Mesendoderm (in vitro differentiated cells): ENCODE data around the gene H6PD.

Source experiments
- DNase-seq: peaks from one replicate; pipeline ENCODE4 v3.0.0; 2013
- H2AK5ac ChIP-seq: 2 replicates; pipeline ENCODE4 v1.6.1; 2013; ENCODE audit warnings: low read length, inconsistent platforms
- H2BK120ac ChIP-seq: 2 replicates; pipeline ENCODE4 v1.6.1; 2013; ENCODE audit warnings: low read depth, mild to moderate bottlenecking, low read length, moderate library complexity, mixed read lengths
- H2BK15ac ChIP-seq: replicated peaks from 2 replicates; pipeline ENCODE4 v1.6.1; 2013; ENCODE audit warnings: low read depth, mild to moderate bottlenecking, moderate library complexity
- H2BK5ac ChIP-seq: 2 replicates; pipeline ENCODE4 v1.6.1; 2013; ENCODE audit warnings: low read length, inconsistent platforms
- H3K18ac ChIP-seq: 2 replicates; pipeline ENCODE4 v1.6.1; 2013; ENCODE audit warnings: mild to moderate bottlenecking, low read length, mixed read lengths
- H3K23ac ChIP-seq: one replicate; pipeline ENCODE4 v1.6.1; 2013; ENCODE audit warnings: low read length
- H3K27ac ChIP-seq: 2 replicates; pipeline ENCODE4 v1.5.1; 2013; ENCODE audit warnings: low read depth, mild to moderate bottlenecking, inconsistent platforms, low read length, moderate library complexity
- H3K27me3 ChIP-seq: 2 replicates; pipeline ENCODE4 v1.6.1; 2013; ENCODE audit warnings: low read length, control low read depth, mild to moderate bottlenecking, inconsistent platforms; ENCODE audit not compliant: insufficient read depth, poor library complexity
- H3K36me3 ChIP-seq: 2 replicates; pipeline ENCODE4 v1.6.1; 2013; ENCODE audit warnings: low read length, inconsistent platforms; ENCODE audit not compliant: control insufficient read depth, insufficient read depth
- H3K4ac ChIP-seq: one replicate; pipeline ENCODE4 v1.6.1; 2013; ENCODE audit warnings: low read depth, mild to moderate bottlenecking, low read length, moderate library complexity
- H3K4me1 ChIP-seq: 2 replicates; pipeline ENCODE4 v1.6.1; 2013; ENCODE audit warnings: low read depth, low read length, inconsistent platforms; ENCODE audit not compliant: control insufficient read depth
- H3K4me2 ChIP-seq: 2 replicates; pipeline ENCODE4 v1.6.1; 2013; ENCODE audit warnings: low read length
- H3K4me3 ChIP-seq: 2 replicates; pipeline ENCODE4 v1.5.1; 2013; ENCODE audit warnings: mild to moderate bottlenecking, low read length
- H3K56ac ChIP-seq: one replicate; pipeline ENCODE4 v1.6.1; 2013; ENCODE audit warnings: low read length
- H3K79me1 ChIP-seq: 2 replicates; pipeline ENCODE4 v1.6.1; 2013; ENCODE audit warnings: low read length, inconsistent platforms
- H3K79me2 ChIP-seq: 2 replicates; pipeline ENCODE4 v1.6.1; 2013; ENCODE audit warnings: mild to moderate bottlenecking, low read length; ENCODE audit not compliant: control insufficient read depth, insufficient read depth
- H3K9ac ChIP-seq: 2 replicates; pipeline ENCODE4 v1.6.1; 2013; ENCODE audit warnings: low read length, inconsistent platforms
- H4K5ac ChIP-seq: one replicate; pipeline ENCODE4 v1.6.1; 2013; ENCODE audit warnings: low read length
- H4K8ac ChIP-seq: one replicate; pipeline ENCODE4 v1.6.1; 2013; ENCODE audit warnings: low read depth, mild to moderate bottlenecking, control low read depth, low read length, moderate library complexity
- WGBS: extraction: QIAGEN DNeasy Blood & Tissue Kit; methylation state at CpG from one replicate; pipeline ENCODE4 v1.1.7; 2013; ENCODE audit warnings: low lambda C conversion rate, missing lambda C conversion rate; ENCODE audit not compliant: insufficient coverage; ENCODE audit errors: extremely low coverage; 5-methylcytosine and 5-hydroxymethylcytosine counted together

The H6PD gene

GRCh38 chr1:9275567-9276034 is 41.0 kb downstream of the H6PD start:
- no peak overlapping the region for H3K27ac ChIP-seq
- no peak overlapping the region for H4K8ac ChIP-seq
- H3K9ac ChIP-seq = no peak overlapping the region
- H2BK120ac ChIP-seq = no peak overlapping the region
- no peak overlapping the region for H2BK15ac ChIP-seq
- no peak overlapping the region for H2AK5ac ChIP-seq
- H3K27me3 ChIP-seq = no peaks in the 10 kb centered on the region
- H2BK5ac ChIP-seq = no peak overlapping the region
- H3K56ac ChIP-seq = no peak overlapping the region
- H3K4me2 ChIP-seq = no peak overlapping the region
- WGBS = no CpG with 5 or more reads among the region's 12 CpGs
- H3K23ac ChIP-seq = peak overlapping the region; percentile 38
- DNase-seq = peak; percentile 70
- no peak overlapping the region for H4K5ac ChIP-seq
- no peaks in the 10 kb centered on the region for H3K79me1 ChIP-seq
- no peak overlapping the region for H3K18ac ChIP-seq
- H3K79me2 ChIP-seq = no peaks in the 10 kb centered on the region
- no peak overlapping the region for H3K4ac ChIP-seq
- no peak overlapping the region for H3K4me3 ChIP-seq
- H3K36me3 ChIP-seq = no peaks in the 10 kb centered on the region
- H3K4me1 ChIP-seq = no peaks in the 10 kb centered on the region

GRCh38 chr1:9278116-9278515 is 43.5 kb downstream of the H6PD start:
- Histone ChIP-seq H2AK5ac (no peak overlapping the region), H3K4me1 (no peaks in the 10 kb centered on the region), H3K9ac (no peak overlapping the region), H2BK120ac (no peak overlapping the region), H3K18ac (no peak overlapping the region), H3K4me3 (no peak overlapping the region), H3K36me3 (no peaks in the 10 kb centered on the region), H3K27ac (no peak overlapping the region), H2BK5ac (no peak overlapping the region), H3K27me3 (no peaks in the 10 kb centered on the region), H2BK15ac (no peak overlapping the region), H3K56ac (no peak overlapping the region), H3K4me2 (no peak overlapping the region), H3K79me1 (no peaks in the 10 kb centered on the region), H4K8ac (no peak overlapping the region), H3K79me2 (no peaks in the 10 kb centered on the region), H3K4ac (no peak overlapping the region), H3K23ac (no peak overlapping the region), H4K5ac (no peak overlapping the region)
- WGBS = no CpG with 5 or more reads among the region's 5 CpGs
- DNase-seq = no peak

GRCh38 chr1:9278585-9279153 is 44.1 kb downstream of the H6PD start:
- Histone ChIP-seq H3K56ac (no peak overlapping the region), H4K5ac (no peak overlapping the region), H3K9ac (no peak overlapping the region), H2AK5ac (no peak overlapping the region), H2BK120ac (no peak overlapping the region), H3K4ac (no peak overlapping the region), H3K79me2 (no peaks in the 10 kb centered on the region), H3K27ac (no peak overlapping the region), H3K4me1 (no peaks in the 10 kb centered on the region), H3K18ac (no peak overlapping the region), H3K36me3 (no peaks in the 10 kb centered on the region), H3K4me3 (no peak overlapping the region), H3K79me1 (no peaks in the 10 kb centered on the region), H2BK15ac (no peak overlapping the region), H3K27me3 (no peaks in the 10 kb centered on the region), H3K4me2 (no peak overlapping the region), H3K23ac (no peak overlapping the region), H4K8ac (no peak overlapping the region), H2BK5ac (no peak overlapping the region)
- no CpG with 5 or more reads among the region's 10 CpGs for WGBS
- DNase-seq = no peak

GRCh38 chr1:9279172-9279840 is 44.7 kb downstream of the H6PD start:
- H2BK15ac ChIP-seq = no peak overlapping the region
- no peak overlapping the region for H3K9ac ChIP-seq
- no peak overlapping the region for H4K5ac ChIP-seq
- H3K36me3 ChIP-seq = no peaks in the 10 kb centered on the region
- no peaks in the 10 kb centered on the region for H3K27me3 ChIP-seq
- H3K27ac ChIP-seq = no peak overlapping the region
- H2AK5ac ChIP-seq = no peak overlapping the region
- no peak overlapping the region for H4K8ac ChIP-seq
- H3K4me3 ChIP-seq = no peak overlapping the region
- no peak overlapping the region for H3K23ac ChIP-seq
- no peaks in the 10 kb centered on the region for H3K4me1 ChIP-seq
- H3K4ac ChIP-seq = no peak overlapping the region
- WGBS = no CpG with 5 or more reads among the region's 23 CpGs
- H2BK120ac ChIP-seq = no peak overlapping the region
- H3K79me1 ChIP-seq = no peaks in the 10 kb centered on the region
- no peak overlapping the region for H3K18ac ChIP-seq
- no peaks in the 10 kb centered on the region for H3K79me2 ChIP-seq
- H3K4me2 ChIP-seq = no peak overlapping the region
- no peak overlapping the region for H3K56ac ChIP-seq
- DNase-seq = no peak
- H2BK5ac ChIP-seq = no peak overlapping the region

GRCh38 chr1:9280015-9280860 is 45.7 kb downstream of the H6PD start:
- Histone ChIP-seq H4K5ac (no peak overlapping the region), H3K36me3 (no peaks in the 10 kb centered on the region), H3K4me2 (no peak overlapping the region), H4K8ac (no peak overlapping the region), H3K27me3 (no peaks in the 10 kb centered on the region), H2BK15ac (no peak overlapping the region), H3K27ac (no peak overlapping the region), H2AK5ac (no peak overlapping the region), H3K23ac (no peak overlapping the region), H3K79me2 (no peaks in the 10 kb centered on the region), H3K56ac (peak overlapping the region; percentile 0), H3K79me1 (no peaks in the 10 kb centered on the region), H2BK120ac (no peak overlapping the region), H2BK5ac (no peak overlapping the region), H3K18ac (no peak overlapping the region), H3K9ac (no peak overlapping the region), H3K4ac (no peak overlapping the region), H3K4me1 (no peaks in the 10 kb centered on the region), H3K4me3 (no peak overlapping the region)
- no CpG with 5 or more reads among the region's 36 CpGs for WGBS
- DNase-seq = peak; percentile 76
